HG03280 (cell line): ENCODE results near the gene TCTN1.
"Not testable (repeated sequence)": the region's sequence is repeated elsewhere in the genome, so short reads cannot be mapped to it uniquely, and the experiment has no call there.

Experiments
- ATAC-seq: cut with Tn5 transposase; IDR thresholded peaks from one replicate; pipeline ENCODE4 v1.9.1; 2021; ENCODE audit warnings: mild to moderate bottlenecking, moderate library complexity; ENCODE audit not compliant: unreplicated experiment

The TCTN1 gene

GRCh38 chr12:110635055-110635454 lies 21.1 kb downstream of the TCTN1 start:
- no peak for ATAC-seq

- no peak for ATAC-seq
Measured at GRCh38 chr12:110636516-110636915, 22.6 kb downstream of the TCTN1 start.

GRCh38 chr12:110637869-110638441 lies 24.0 kb downstream of the TCTN1 start:
- no peak for ATAC-seq

- ATAC-seq: no peak
Measured at GRCh38 chr12:110638796-110639195, 24.9 kb downstream of the TCTN1 start.

GRCh38 chr12:110639336-110640141 lies 25.6 kb downstream of the TCTN1 start:
- ATAC-seq: no peak

- no peak for ATAC-seq
Measured at GRCh38 chr12:110640275-110641025, 26.5 kb downstream of the TCTN1 start.

- ATAC-seq: no peak
Measured at GRCh38 chr12:110641521-110641920, 27.6 kb downstream of the TCTN1 start.

GRCh38 chr12:110647631-110648040 lies 33.7 kb downstream of the TCTN1 start:
- no peak for ATAC-seq

- ATAC-seq: no peak
Measured at GRCh38 chr12:110649341-110649847, 35.5 kb downstream of the TCTN1 start.

GRCh38 chr12:110654238-110654637 lies 40.3 kb downstream of the TCTN1 start:
- not testable (repeated sequence) for ATAC-seq

- no peak for ATAC-seq
Measured at GRCh38 chr12:110656071-110656655, 42.2 kb downstream of the TCTN1 start.

GRCh38 chr12:110657747-110658146 lies 43.8 kb downstream of the TCTN1 start:
- no peak for ATAC-seq

- ATAC-seq: no peak
Measured at GRCh38 chr12:110658242-110658641, 44.3 kb downstream of the TCTN1 start.

GRCh38 chr12:110658878-110659277 lies 44.9 kb downstream of the TCTN1 start:
- no peak for ATAC-seq

- ATAC-seq: peak; percentile 84
Measured at GRCh38 chr12:110661337-110661972, 47.5 kb downstream of the TCTN1 start.

GRCh38 chr12:110666892-110667291 lies 53.0 kb downstream of the TCTN1 start:
- no peak for ATAC-seq

GRCh38 chr12:110667671-110668070 lies 53.7 kb downstream of the TCTN1 start:
- no peak for ATAC-seq

- peak; percentile 5 for ATAC-seq
Measured at GRCh38 chr12:110668480-110669192, 54.7 kb downstream of the TCTN1 start.

GRCh38 chr12:110669193-110669502 lies 55.2 kb downstream of the TCTN1 start:
- ATAC-seq: peak; percentile 33

- peak; percentile 56 for ATAC-seq
Measured at GRCh38 chr12:110670161-110670701, 56.3 kb downstream of the TCTN1 start.
